ENCODE measurements around the gene CCDC88C.

Gene CCDC88C

DNA sequence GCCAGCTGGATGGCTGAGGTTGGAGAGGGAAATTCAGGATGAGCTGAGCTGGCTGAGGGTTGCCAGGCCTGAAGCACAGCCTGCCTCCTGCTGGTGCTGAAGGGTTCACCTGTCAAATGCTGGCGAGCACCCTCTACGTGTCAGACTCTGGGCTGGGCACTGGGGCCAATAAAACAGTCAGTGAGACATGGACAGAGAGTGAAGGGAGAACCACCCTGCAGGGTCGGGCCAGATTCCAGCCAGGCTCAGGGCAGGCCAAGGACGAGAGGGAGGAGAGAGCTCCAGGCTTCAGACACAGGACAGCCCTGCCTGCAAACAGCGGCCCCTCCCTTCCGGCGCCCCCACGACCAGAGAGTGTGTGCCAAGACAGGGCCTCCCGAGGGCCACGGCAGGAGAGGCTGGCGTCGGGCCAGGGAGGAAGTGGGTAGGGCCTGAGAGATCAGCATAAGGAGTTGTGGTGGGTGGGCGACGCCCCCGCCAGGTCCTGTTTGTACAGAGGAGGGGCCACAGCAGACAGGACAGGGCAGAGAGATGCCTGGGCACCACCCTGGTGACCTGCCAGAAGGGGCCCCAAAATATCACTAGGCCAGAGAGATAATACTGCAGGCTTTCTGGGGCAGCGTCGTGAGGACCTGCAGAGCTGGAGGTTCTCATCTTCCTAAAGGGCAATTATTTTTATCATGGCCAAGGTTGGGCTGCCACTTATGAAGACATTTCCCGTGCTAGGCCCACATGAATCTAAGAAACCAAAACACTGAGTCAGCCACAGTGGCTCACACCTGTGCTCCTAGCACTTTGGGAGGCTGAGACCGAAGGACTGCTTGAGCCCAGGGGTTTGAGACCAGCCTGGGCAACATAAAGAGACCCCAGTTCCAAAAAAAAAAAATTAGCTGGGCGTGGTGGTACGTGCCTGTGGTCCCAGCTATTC, 100.0 kb downstream of the CCDC88C start:
- Histone ChIP-seq H3K27ac (no peak overlapping the region), H3K9me3 (ENCODE audit: control insufficient read depth, low read length) (no peaks in the 10 kb centered on the region), H3K4me1 (no peaks in the 10 kb centered on the region), H3K36me3 (ENCODE audit: control insufficient read depth, insufficient read depth, low read length) (no peaks in the 10 kb centered on the region), H2AFZ (no peak overlapping the region), H3K27me3 (ENCODE audit: control insufficient read depth, insufficient read depth, low read length) (no peaks in the 10 kb centered on the region), H3K9ac (no peak overlapping the region), H3K79me2 (peaks cover 3% of the 10 kb centered on the region), H3K4me2 (ENCODE audit: low read length) (no peak overlapping the region), H3K4me3 (ENCODE audit: low read depth, low read length) (no peak overlapping the region)
- TF ChIP-seq, protein P1, sequence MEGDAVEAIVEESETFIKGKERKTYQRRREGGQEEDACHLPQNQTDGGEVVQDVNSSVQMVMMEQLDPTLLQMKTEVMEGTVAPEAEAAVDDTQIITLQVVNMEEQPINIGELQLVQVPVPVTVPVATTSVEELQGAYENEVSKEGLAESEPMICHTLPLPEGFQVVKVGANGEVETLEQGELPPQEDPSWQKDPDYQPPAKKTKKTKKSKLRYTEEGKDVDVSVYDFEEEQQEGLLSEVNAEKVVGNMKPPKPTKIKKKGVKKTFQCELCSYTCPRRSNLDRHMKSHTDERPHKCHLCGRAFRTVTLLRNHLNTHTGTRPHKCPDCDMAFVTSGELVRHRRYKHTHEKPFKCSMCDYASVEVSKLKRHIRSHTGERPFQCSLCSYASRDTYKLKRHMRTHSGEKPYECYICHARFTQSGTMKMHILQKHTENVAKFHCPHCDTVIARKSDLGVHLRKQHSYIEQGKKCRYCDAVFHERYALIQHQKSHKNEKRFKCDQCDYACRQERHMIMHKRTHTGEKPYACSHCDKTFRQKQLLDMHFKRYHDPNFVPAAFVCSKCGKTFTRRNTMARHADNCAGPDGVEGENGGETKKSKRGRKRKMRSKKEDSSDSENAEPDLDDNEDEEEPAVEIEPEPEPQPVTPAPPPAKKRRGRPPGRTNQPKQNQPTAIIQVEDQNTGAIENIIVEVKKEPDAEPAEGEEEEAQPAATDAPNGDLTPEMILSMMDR (IDR thresholded peaks at IDR 0.05): no peak

- Histone ChIP-seq H3K79me2 (peaks cover 3% of the 10 kb centered on the region), H3K36me3 (ENCODE audit: control insufficient read depth, insufficient read depth, low read length) (no peaks in the 10 kb centered on the region), H3K27ac (no peak overlapping the region), H3K27me3 (ENCODE audit: control insufficient read depth, insufficient read depth, low read length) (no peaks in the 10 kb centered on the region), H3K4me2 (ENCODE audit: low read length) (no peak overlapping the region), H3K9ac (no peak overlapping the region), H3K4me1 (no peaks in the 10 kb centered on the region), H2AFZ (no peak overlapping the region), H3K9me3 (ENCODE audit: control insufficient read depth, low read length) (no peaks in the 10 kb centered on the region), H3K4me3 (ENCODE audit: low read depth, low read length) (no peak overlapping the region)
- TF ChIP-seq, protein P1 (IDR thresholded peaks at IDR 0.05): no peak
These were observed 100.9 kb downstream of the CCDC88C start for GRCh38 chr14:91316761-91317160.

GRCh38 chr14:91315844-91316267, 101.8 kb downstream of the CCDC88C start:
- Histone ChIP-seq H3K4me3 (ENCODE audit: low read depth, low read length) (no peak overlapping the region), H2AFZ (no peak overlapping the region), H3K4me1 (no peaks in the 10 kb centered on the region), H3K36me3 (ENCODE audit: control insufficient read depth, insufficient read depth, low read length) (no peaks in the 10 kb centered on the region), H3K79me2 (peaks cover 3% of the 10 kb centered on the region), H3K9me3 (ENCODE audit: control insufficient read depth, low read length) (no peaks in the 10 kb centered on the region), H3K4me2 (ENCODE audit: low read length) (no peak overlapping the region), H3K27me3 (ENCODE audit: control insufficient read depth, insufficient read depth, low read length) (no peaks in the 10 kb centered on the region), H3K27ac (no peak overlapping the region), H3K9ac (no peak overlapping the region)
- TF ChIP-seq, protein P1 (IDR thresholded peaks at IDR 0.05): no peak

DNA sequence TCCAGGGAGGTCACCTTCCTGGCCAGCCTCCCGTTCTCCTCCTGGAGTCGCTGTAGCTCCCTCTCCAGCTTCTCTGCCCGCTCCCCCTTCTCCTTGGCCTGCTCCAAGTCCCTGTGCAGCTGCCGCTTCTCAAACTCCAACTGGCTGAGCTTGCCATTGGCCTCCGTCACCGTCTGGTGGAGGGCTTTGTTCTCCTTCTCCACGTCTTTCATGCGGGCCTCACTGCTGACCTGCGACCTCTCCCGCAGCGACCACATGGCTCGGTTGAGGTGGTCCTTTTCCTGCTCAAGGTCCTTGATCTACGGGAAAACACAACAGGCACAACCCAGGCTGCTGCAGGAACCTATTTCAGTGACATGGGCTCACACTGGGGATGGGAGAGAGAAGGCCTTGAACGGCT, 103.8 kb downstream of the CCDC88C start:
- Histone ChIP-seq H3K79me2 (peaks cover 3% of the 10 kb centered on the region), H3K9me3 (ENCODE audit: control insufficient read depth, low read length) (no peaks in the 10 kb centered on the region), H3K4me1 (no peaks in the 10 kb centered on the region), H3K4me2 (ENCODE audit: low read length) (no peak overlapping the region), H3K27me3 (ENCODE audit: control insufficient read depth, insufficient read depth, low read length) (no peaks in the 10 kb centered on the region), H3K36me3 (ENCODE audit: control insufficient read depth, insufficient read depth, low read length) (no peaks in the 10 kb centered on the region), H3K4me3 (ENCODE audit: low read depth, low read length) (no peak overlapping the region), H3K27ac (no peak overlapping the region), H3K9ac (no peak overlapping the region), H2AFZ (no peak overlapping the region)
- TF ChIP-seq, protein P1 (IDR thresholded peaks at IDR 0.05): no peak

All from parathyroid adenoma (tissue), 2 donors.